HEK293 (cell line): Measurements from ENCODE around the gene SWI5.

Experiments used
- BCL11A ChIP-seq: fragments of 450-650 bp; formaldehyde crosslinking; IDR thresholded peaks from 2 replicates; pipeline ENCODE4 v1.5.1; 2016; ENCODE audit warnings: low read depth, missing biosample characterization, missing genetic modification characterization
- ZNF423 ChIP-seq: fragments of 450-650 bp; formaldehyde crosslinking; IDR thresholded peaks from 2 replicates; pipeline ENCODE4 v1.5.1; 2016; ENCODE audit warnings: missing biosample characterization, missing genetic modification characterization
- ZNF555 ChIP-seq: fragments of 450-650 bp; formaldehyde crosslinking; conservative IDR thresholded peaks from 2 replicates; pipeline ENCODE4 v1.5.1; 2017; ENCODE audit warnings: missing biosample characterization, mild to moderate bottlenecking, missing genetic modification characterization, inconsistent platforms
- ZNF561 ChIP-seq: fragments of 450-650 bp; IDR thresholded peaks from 2 replicates; pipeline ENCODE4 v1.5.1; 2018; ENCODE audit warnings: missing biosample characterization, missing genetic modification characterization, borderline replicate concordance
- ZNF843 ChIP-seq: fragments of 450-650 bp; formaldehyde crosslinking; IDR thresholded peaks from 2 replicates; pipeline ENCODE4 v1.5.1; 2016; ENCODE audit warnings: missing biosample characterization, missing genetic modification characterization
- TF ChIP-seq, protein P1 (sequence below): fragments of 450-650 bp; formaldehyde crosslinking; IDR thresholded peaks from 2 replicates; pipeline ENCODE4 v1.5.1; 2016; ENCODE audit warnings: missing biosample characterization, missing genetic modification characterization
- TF ChIP-seq, protein P2 (sequence below): fragments of 450-650 bp; formaldehyde crosslinking; IDR thresholded peaks from 2 replicates; pipeline ENCODE4 v1.5.1; 2016; ENCODE audit warnings: missing biosample characterization, missing genetic modification characterization
- TF ChIP-seq, protein P3 (sequence below): fragments of 450-650 bp; formaldehyde crosslinking; IDR thresholded peaks from 2 replicates; pipeline ENCODE4 v1.5.1; 2016; ENCODE audit warnings: missing biosample characterization, missing genetic modification characterization, low read depth
- TF ChIP-seq, protein P4 (sequence below): fragments of 450-650 bp; formaldehyde crosslinking; IDR thresholded peaks from 2 replicates; pipeline ENCODE4 v1.5.1; 2016; ENCODE audit warnings: missing biosample characterization, missing genetic modification characterization

DNA sequence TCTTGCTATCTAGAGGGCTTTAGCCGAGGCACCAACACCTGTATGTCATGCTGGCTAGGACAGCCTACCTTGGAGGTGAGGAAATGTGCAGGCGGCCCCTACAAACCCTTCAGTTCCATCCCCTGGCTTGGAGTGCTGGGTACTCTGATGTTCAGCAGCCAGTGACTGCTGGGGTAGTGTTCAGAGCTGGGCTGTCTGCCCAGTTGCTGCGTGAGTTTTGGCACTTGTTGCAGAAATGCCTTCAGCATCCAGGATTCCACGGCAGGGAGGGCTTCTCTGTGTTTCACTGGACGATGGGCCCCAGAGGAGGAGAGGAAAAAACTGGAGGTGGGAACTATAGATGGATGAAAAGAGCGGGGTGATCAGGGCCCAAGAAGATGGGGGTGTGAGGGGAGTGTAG lies 10.4 kb downstream of the SWI5 start:
- TF ChIP-seq, protein P1, sequence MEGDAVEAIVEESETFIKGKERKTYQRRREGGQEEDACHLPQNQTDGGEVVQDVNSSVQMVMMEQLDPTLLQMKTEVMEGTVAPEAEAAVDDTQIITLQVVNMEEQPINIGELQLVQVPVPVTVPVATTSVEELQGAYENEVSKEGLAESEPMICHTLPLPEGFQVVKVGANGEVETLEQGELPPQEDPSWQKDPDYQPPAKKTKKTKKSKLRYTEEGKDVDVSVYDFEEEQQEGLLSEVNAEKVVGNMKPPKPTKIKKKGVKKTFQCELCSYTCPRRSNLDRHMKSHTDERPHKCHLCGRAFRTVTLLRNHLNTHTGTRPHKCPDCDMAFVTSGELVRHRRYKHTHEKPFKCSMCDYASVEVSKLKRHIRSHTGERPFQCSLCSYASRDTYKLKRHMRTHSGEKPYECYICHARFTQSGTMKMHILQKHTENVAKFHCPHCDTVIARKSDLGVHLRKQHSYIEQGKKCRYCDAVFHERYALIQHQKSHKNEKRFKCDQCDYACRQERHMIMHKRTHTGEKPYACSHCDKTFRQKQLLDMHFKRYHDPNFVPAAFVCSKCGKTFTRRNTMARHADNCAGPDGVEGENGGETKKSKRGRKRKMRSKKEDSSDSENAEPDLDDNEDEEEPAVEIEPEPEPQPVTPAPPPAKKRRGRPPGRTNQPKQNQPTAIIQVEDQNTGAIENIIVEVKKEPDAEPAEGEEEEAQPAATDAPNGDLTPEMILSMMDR (tag by site-specific recombination): no peak
- TF ChIP-seq, protein P2, sequence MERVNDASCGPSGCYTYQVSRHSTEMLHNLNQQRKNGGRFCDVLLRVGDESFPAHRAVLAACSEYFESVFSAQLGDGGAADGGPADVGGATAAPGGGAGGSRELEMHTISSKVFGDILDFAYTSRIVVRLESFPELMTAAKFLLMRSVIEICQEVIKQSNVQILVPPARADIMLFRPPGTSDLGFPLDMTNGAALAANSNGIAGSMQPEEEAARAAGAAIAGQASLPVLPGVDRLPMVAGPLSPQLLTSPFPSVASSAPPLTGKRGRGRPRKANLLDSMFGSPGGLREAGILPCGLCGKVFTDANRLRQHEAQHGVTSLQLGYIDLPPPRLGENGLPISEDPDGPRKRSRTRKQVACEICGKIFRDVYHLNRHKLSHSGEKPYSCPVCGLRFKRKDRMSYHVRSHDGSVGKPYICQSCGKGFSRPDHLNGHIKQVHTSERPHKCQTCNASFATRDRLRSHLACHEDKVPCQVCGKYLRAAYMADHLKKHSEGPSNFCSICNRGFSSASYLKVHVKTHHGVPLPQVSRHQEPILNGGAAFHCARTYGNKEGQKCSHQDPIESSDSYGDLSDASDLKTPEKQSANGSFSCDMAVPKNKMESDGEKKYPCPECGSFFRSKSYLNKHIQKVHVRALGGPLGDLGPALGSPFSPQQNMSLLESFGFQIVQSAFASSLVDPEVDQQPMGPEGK (tag by site-specific recombination): no peak
- TF ChIP-seq ZNF423 (no peak), ZNF561 (no peak), BCL11A (tag by site-specific recombination) (no peak), ZNF843 (tag by site-specific recombination) (no peak), ZNF555 (no peak)
- TF ChIP-seq, protein P3, sequence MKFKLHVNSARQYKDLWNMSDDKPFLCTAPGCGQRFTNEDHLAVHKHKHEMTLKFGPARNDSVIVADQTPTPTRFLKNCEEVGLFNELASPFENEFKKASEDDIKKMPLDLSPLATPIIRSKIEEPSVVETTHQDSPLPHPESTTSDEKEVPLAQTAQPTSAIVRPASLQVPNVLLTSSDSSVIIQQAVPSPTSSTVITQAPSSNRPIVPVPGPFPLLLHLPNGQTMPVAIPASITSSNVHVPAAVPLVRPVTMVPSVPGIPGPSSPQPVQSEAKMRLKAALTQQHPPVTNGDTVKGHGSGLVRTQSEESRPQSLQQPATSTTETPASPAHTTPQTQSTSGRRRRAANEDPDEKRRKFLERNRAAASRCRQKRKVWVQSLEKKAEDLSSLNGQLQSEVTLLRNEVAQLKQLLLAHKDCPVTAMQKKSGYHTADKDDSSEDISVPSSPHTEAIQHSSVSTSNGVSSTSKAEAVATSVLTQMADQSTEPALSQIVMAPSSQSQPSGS (tag by site-specific recombination): no peak
- TF ChIP-seq, protein P4, sequence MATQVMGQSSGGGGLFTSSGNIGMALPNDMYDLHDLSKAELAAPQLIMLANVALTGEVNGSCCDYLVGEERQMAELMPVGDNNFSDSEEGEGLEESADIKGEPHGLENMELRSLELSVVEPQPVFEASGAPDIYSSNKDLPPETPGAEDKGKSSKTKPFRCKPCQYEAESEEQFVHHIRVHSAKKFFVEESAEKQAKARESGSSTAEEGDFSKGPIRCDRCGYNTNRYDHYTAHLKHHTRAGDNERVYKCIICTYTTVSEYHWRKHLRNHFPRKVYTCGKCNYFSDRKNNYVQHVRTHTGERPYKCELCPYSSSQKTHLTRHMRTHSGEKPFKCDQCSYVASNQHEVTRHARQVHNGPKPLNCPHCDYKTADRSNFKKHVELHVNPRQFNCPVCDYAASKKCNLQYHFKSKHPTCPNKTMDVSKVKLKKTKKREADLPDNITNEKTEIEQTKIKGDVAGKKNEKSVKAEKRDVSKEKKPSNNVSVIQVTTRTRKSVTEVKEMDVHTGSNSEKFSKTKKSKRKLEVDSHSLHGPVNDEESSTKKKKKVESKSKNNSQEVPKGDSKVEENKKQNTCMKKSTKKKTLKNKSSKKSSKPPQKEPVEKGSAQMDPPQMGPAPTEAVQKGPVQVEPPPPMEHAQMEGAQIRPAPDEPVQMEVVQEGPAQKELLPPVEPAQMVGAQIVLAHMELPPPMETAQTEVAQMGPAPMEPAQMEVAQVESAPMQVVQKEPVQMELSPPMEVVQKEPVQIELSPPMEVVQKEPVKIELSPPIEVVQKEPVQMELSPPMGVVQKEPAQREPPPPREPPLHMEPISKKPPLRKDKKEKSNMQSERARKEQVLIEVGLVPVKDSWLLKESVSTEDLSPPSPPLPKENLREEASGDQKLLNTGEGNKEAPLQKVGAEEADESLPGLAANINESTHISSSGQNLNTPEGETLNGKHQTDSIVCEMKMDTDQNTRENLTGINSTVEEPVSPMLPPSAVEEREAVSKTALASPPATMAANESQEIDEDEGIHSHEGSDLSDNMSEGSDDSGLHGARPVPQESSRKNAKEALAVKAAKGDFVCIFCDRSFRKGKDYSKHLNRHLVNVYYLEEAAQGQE (tag by site-specific recombination): no peak
